Measurements from ENCODE around the gene CLSTN2.

Gene CLSTN2

GRCh38 chr3:140296796-140297352 is 361.9 kb downstream of the CLSTN2 start:
- no peak for DNase-seq

- DNase-seq, result no peak
Observed at GRCh38 chr3:140298043-140298442, 363.1 kb downstream of the CLSTN2 start.

- DNase-seq, result no peak
Observed at GRCh38 chr3:140298569-140299070, 363.6 kb downstream of the CLSTN2 start.

GRCh38 chr3:140303875-140304274 is 368.9 kb downstream of the CLSTN2 start:
- no peak for DNase-seq

GRCh38 chr3:140308535-140308934 is 373.6 kb downstream of the CLSTN2 start:
- DNase-seq, result no peak

- DNase-seq, result no peak
Observed at GRCh38 chr3:140311428-140311827, 376.4 kb downstream of the CLSTN2 start.

- no peak for DNase-seq
Observed at GRCh38 chr3:140315955-140316354, 381.0 kb downstream of the CLSTN2 start.

GRCh38 chr3:140316466-140316865 is 381.5 kb downstream of the CLSTN2 start:
- DNase-seq, result no peak

- DNase-seq, result no peak
Observed at GRCh38 chr3:140316868-140317400, 381.9 kb downstream of the CLSTN2 start.

- DNase-seq, result no peak
Observed at GRCh38 chr3:140319739-140320138, 384.8 kb downstream of the CLSTN2 start.

GRCh38 chr3:140323561-140323960 is 388.6 kb downstream of the CLSTN2 start:
- no peak for DNase-seq

- no peak for DNase-seq
Observed at GRCh38 chr3:140332131-140332530, 397.1 kb downstream of the CLSTN2 start.

GRCh38 chr3:140334132-140334929 is 399.3 kb downstream of the CLSTN2 start:
- no peak for DNase-seq

- DNase-seq, result no peak
Observed at GRCh38 chr3:140336465-140336864, 401.5 kb downstream of the CLSTN2 start.

GRCh38 chr3:140338916-140339315 is 403.9 kb downstream of the CLSTN2 start:
- DNase-seq, result no peak

GRCh38 chr3:140341203-140341602 is 406.2 kb downstream of the CLSTN2 start:
- DNase-seq, result no peak

- peak; percentile 51 for DNase-seq
Observed at GRCh38 chr3:140341817-140342403, 406.9 kb downstream of the CLSTN2 start.

GRCh38 chr3:140342668-140343067 is 407.7 kb downstream of the CLSTN2 start:
- DNase-seq, result peak; percentile 34

- no peak for DNase-seq
Observed at GRCh38 chr3:140343211-140344081, 408.5 kb downstream of the CLSTN2 start.

GRCh38 chr3:140344082-140344454 is 409.1 kb downstream of the CLSTN2 start:
- no peak for DNase-seq

- peak; percentile 96 for DNase-seq
Observed at GRCh38 chr3:140344601-140345205, 409.7 kb downstream of the CLSTN2 start.

- DNase-seq, result no peak
Observed at GRCh38 chr3:140347151-140347550, 412.2 kb downstream of the CLSTN2 start.
